Testis (tissue), 3 donors: ENCODE measurements around the gene NR6A1. TPM values are rescaled to one million over a fixed set of nuclear protein-coding genes. Genes with fewer than 3 reads are reported as not detected.

Experiments used
- DNase-seq: peaks from one replicate; pipeline ENCODE4 v3.0.0-alpha.2; 2019
- H3K27ac ChIP-seq, 2 donors: fragments of 200-600 bp; sonication (generic); one replicate each; pipeline ENCODE4 v1.5.1; 2019
- H3K27me3 ChIP-seq: fragments of 200-600 bp; sonication (generic); one replicate; pipeline ENCODE4 v1.5.1; 2019
- H3K36me3 ChIP-seq: fragments of 200-600 bp; sonication (generic); one replicate; pipeline ENCODE4 v1.5.1; 2017; ENCODE audit warnings: low read depth; ENCODE audit errors: missing control alignments
- H3K4me1 ChIP-seq: fragments of 200-600 bp; sonication (generic); one replicate; pipeline ENCODE4 v1.5.1; 2019
- H3K4me3 ChIP-seq, 2 donors: fragments of 200-600 bp; sonication (generic); one replicate each; pipeline ENCODE4 v1.5.1; 2017 to 2019
- H3K9me3 ChIP-seq: fragments of 200-600 bp; sonication (generic); one replicate; pipeline ENCODE4 v1.5.1; 2017
- POLR2A ChIP-seq: fragments of 450-650 bp; IDR thresholded peaks from one replicate; pipeline ENCODE4 v1.6.1; 2017; ENCODE audit warnings: antibody characterized with exemption, mild to moderate bottlenecking, moderate library complexity
- WGBS, 2 donors: methylation state at CpG; one replicate each; pipeline ENCODE4 v1.1.5; 2018; 5-methylcytosine and 5-hydroxymethylcytosine counted together
- intact Hi-C: fragments of 100-400 bp; cut with DNase I; formaldehyde crosslinking; loops from one replicate; pipeline ENCODE4 v1.15.1; 2023; ENCODE audit warnings: low total_unique reads
- polyA plus RNA-seq: library from polyadenylated mRNA; stranded (reverse); fragments of 350-450 nt; fragmentation: Illumina TruSeq; extraction: RNeasy Lipid Tissue Mini Kit (QIAGEN cat#74804); gene quantifications from one replicate; pipeline ENCODE4 v1.2.3, GENCODE V29; 2014; ENCODE audit warnings: low read depth, low replicate concordance; ENCODE audit not compliant: insufficient read depth
- total RNA-seq, 2 donors: library from RNA; depleted of rRNA; stranded (reverse); fragments of >200 nt; gene quantifications; one replicate each; pipeline ENCODE4 v1.2.3, GENCODE V29; 2016
- TF ChIP-seq, protein P1 (sequence below), 3 experiments: fragments of 450-650 bp in 2 of 3; fragments of 200-600 bp in 1 of 3; sonication (generic) in 1 of 3; IDR thresholded peaks; one replicate each; pipeline ENCODE4 v1.5.1; 2016 to 2019; ENCODE audit warnings: antibody characterized with exemption in 3 of 3, mild to moderate bottlenecking in 2 of 3, moderate library complexity in 1 of 3

NR6A1 gene
- total and polyA plus RNA-seq, 3 donors from 2014 or later, result 54.6 to 100 (median 92.1) TPM

DNA sequence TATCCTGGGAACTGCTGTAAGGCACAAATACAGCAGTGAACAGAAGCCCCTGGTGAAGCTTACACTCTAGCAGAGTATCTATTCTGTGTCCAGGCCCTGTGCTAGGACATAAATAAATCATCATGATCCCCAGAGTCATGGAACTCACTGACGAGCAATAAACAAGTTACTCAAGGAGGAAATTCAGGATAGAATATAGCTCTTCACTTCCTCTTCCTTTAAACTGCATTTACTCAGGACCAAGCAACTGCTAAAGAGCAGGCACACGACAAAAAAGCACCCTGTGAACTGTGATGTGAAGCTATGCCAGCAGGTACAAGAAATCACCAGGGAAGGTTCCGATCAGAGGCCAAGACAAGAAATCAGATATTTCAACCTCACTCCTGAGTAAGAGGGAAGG lies 216.1 kb downstream of the NR6A1 start:
- TF ChIP-seq POLR2A, result no peak
- TF ChIP-seq, protein P1, sequence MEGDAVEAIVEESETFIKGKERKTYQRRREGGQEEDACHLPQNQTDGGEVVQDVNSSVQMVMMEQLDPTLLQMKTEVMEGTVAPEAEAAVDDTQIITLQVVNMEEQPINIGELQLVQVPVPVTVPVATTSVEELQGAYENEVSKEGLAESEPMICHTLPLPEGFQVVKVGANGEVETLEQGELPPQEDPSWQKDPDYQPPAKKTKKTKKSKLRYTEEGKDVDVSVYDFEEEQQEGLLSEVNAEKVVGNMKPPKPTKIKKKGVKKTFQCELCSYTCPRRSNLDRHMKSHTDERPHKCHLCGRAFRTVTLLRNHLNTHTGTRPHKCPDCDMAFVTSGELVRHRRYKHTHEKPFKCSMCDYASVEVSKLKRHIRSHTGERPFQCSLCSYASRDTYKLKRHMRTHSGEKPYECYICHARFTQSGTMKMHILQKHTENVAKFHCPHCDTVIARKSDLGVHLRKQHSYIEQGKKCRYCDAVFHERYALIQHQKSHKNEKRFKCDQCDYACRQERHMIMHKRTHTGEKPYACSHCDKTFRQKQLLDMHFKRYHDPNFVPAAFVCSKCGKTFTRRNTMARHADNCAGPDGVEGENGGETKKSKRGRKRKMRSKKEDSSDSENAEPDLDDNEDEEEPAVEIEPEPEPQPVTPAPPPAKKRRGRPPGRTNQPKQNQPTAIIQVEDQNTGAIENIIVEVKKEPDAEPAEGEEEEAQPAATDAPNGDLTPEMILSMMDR (IDR thresholded peaks at IDR 0.05), result no peak
- Histone ChIP-seq H3K36me3 (no peaks in the 10 kb centered on the region), H3K27ac (no peak overlapping the region), H3K9me3 (no peaks in the 10 kb centered on the region), H3K27me3 (no peaks in the 10 kb centered on the region), H3K4me1 (no peaks in the 10 kb centered on the region), H3K4me3 (no peak overlapping the region)
- WGBS, 2 donors, result 89 to 91% methylated on average over 3 of the region's 3 CpGs
- no peak for DNase-seq
- intact Hi-C loops, result no loop called here

DNA sequence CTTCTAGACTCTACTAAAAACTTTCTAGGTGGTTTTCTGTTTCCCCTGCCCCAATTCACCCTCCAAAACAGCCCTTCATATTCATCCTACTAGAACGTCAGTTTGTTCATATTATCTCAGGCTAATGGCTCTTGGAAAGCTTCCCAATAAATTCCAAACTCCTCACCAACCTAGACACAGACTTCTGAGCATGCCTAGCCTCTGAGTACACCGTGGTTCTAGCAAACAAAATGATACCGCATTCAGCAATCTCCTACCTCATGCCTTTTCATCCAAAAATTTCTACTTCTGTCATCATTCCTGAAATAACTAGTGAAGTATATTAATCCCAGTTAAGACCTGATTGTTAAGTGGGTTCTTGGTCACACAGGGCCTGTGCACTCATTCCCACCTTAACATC lies 217.4 kb downstream of the NR6A1 start:
- Histone ChIP-seq H3K27ac (no peak overlapping the region), H3K4me3 (no peak overlapping the region), H3K36me3 (no peaks in the 10 kb centered on the region), H3K27me3 (no peaks in the 10 kb centered on the region), H3K4me1 (no peaks in the 10 kb centered on the region), H3K9me3 (no peaks in the 10 kb centered on the region)
- DNase-seq, result no peak
- no peak for TF ChIP-seq POLR2A
- TF ChIP-seq, protein P1 (IDR thresholded peaks at IDR 0.05), result no peak
- intact Hi-C loops, result no loop called here
- WGBS, 2 donors, result 41 to 51% methylated on average over 3 of the region's 3 CpGs

DNA sequence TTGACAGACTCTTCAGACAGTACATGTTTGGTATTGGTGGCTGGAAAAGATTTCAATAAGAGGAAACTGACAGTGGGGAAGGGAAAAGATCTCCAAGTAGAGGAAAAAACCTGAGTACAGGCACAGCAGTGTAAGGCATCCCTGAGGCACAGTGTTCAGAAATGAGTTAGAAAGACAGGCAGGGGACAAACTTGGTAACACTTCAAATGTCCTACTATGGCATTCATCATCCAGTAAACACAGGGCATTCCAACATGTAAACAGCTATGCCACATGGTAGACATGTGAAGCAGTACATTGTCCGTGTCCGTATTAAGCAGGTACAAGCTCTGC lies 218.9 kb downstream of the NR6A1 start:
- DNase-seq, result no peak
- H3K36me3 ChIP-seq, result no peaks in the 10 kb centered on the region
- H3K4me3 ChIP-seq, result no peak overlapping the region
- H3K27me3 ChIP-seq, result no peaks in the 10 kb centered on the region
- H3K27ac ChIP-seq, result no peak overlapping the region
- no peaks in the 10 kb centered on the region for H3K9me3 ChIP-seq
- intact Hi-C loops, result no loop called here
- TF ChIP-seq, protein P1 (IDR thresholded peaks at IDR 0.05), result no peak
- no peak for TF ChIP-seq POLR2A
- 83 to 90% methylated on average over 2 of the region's 2 CpGs for WGBS, 2 donors
- H3K4me1 ChIP-seq, result no peaks in the 10 kb centered on the region

DNA sequence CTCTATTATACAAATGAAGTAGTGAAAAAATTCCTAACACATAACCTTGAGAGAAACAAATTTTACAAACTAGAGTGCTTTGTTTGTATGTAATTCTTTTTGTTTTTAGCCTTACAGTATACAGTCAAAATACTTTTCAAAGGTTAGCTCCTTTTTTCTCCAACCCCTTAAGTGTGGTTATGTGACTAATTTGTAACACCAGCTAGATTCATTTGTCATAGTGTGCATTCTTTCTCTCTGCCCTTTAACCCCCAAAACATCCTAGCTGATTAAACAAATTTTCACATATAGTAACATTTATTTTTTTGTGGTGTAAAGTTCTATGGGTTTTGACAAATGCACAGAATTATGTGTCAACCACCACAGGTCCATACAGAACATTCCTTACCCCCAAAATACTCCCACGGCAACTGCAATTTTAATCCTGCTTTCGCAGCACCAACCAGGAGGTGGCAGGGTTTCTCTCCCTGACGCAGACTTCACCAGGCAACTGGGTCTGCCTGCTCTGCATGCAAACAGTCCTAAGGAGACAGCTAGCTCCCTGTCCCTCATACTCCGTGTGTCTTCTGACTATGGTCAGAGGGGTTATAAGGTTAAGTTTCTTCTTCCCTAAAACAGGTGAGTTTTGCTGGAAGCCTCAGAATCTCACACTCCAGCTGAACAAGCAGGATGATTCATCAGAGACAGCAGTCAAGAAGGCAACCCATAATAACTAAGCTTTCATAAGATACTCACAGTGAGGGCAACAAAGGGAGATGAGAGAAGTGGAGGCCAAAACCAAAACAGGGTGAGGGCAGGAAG lies 219.4 kb downstream of the NR6A1 start:
- Histone ChIP-seq H3K27ac (no peak overlapping the region), H3K9me3 (no peaks in the 10 kb centered on the region), H3K4me1 (no peaks in the 10 kb centered on the region), H3K27me3 (no peaks in the 10 kb centered on the region), H3K4me3 (no peak overlapping the region), H3K36me3 (no peaks in the 10 kb centered on the region)
- intact Hi-C loops, result no loop called here
- TF ChIP-seq POLR2A, result no peak
- TF ChIP-seq, protein P1 (IDR thresholded peaks at IDR 0.05), result peak in 2 of 3 experiments; percentile 38 to 46
- WGBS, 2 donors, result 23 to 48% methylated on average over 4 of the region's 4 CpGs
- DNase-seq, result peak; percentile 67

DNA sequence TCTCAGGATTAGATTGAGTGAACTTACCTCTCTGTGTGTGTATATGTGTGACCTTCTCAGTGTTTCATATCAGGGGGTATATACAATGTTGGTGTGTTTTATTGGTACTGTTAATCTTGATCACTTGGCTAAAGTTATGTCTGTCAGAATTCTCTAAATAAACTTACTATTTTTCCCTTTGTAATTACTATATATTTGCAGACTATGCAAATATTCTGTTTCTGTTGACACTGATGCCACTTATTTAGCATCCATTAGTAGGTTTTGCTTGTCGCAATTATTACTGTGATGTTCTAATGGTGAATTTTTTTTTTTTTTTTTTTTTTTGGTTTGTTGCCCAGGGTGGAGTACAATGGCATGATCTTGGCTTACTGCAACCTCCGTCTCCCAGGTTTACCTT lies 221.0 kb downstream of the NR6A1 start:
- no peak for DNase-seq
- H3K4me1 ChIP-seq, result no peaks in the 10 kb centered on the region
- H3K27ac ChIP-seq, result no peak overlapping the region
- WGBS, 2 donors, result 88 to 96% methylated on average over 2 of the region's 2 CpGs
- no peaks in the 10 kb centered on the region for H3K36me3 ChIP-seq
- H3K27me3 ChIP-seq, result no peaks in the 10 kb centered on the region
- no peak overlapping the region for H3K4me3 ChIP-seq
- intact Hi-C loops, result no loop called here
- H3K9me3 ChIP-seq, result no peaks in the 10 kb centered on the region
- TF ChIP-seq, protein P1 (IDR thresholded peaks at IDR 0.05), result no peak
- TF ChIP-seq POLR2A, result no peak
